Fibroblast of skin of scalp (primary cell): Measurements from ENCODE around the gene PHYKPL.
"Not testable (repeated sequence)": the region's sequence is repeated elsewhere in the genome, so short reads cannot be mapped to it uniquely, and the experiment has no call there.

Source experiments
- DNase-seq: peaks from one replicate; pipeline ENCODE4 v3.0.0-alpha.2; 2013

Gene PHYKPL

DNA sequence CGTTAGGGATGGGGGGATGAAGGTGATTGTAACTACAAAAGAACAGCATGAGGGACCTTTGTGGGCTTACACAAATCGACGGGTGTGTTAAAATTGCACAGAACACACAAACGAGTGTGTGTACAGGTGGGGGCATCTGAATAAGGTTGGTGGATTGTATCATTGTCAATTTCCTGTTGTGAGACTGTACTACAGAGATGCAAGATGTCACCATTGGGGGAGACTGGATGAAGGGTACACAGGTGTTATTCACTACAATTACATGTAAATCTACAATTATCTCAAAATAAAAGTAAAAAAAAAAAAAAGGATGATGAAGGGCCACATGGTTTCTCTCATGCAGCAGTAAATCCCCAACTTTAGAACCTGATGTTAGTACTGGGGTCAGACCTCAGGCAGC lies 31.4 kb upstream of the PHYKPL start:
- DNase-seq = no peak

DNA sequence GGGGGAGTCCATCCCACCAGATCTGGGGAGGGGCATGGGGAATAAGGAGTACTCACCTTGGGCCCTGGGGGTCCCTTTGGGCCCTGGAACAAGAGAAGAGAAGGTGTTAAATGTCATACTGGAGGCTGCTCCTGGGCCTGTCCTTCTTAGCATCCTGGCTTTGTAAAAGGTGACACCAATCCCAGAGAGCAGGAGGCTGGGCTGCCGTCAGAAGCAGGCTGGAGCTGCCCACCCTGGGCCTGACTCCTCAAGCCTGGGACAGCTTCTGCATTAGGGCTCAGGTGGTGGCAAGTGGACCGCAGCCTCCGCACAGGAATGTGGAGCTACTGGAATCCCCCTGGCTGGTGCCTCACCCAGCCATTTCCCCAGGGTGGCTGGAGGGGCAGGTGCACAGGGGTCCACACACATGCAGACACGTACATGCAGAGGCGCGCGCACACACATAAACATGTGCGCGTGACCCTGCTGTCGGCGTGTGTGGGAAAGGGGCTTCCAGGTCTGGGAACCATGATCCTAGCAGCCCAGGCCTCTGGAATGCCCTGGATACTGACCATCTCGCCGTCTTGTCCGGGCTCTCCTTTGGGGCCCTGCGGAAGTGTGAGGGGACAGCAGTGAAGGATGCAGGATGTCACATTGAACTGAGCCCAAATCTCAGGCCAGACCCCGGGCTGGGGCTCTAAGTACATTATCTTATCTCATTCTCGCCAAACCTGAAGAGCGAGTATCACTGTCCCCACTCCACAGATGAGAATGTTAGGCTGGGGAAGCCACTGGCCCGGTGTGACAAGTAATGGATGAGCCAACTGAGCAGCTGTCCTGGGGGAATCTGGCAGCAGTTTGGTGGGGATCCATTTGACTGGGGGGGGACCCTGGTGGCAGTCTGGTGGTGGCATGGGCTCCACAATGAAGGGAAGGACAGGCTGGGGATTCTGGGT lies 29.3 kb upstream of the PHYKPL start:
- no peak for DNase-seq

DNA sequence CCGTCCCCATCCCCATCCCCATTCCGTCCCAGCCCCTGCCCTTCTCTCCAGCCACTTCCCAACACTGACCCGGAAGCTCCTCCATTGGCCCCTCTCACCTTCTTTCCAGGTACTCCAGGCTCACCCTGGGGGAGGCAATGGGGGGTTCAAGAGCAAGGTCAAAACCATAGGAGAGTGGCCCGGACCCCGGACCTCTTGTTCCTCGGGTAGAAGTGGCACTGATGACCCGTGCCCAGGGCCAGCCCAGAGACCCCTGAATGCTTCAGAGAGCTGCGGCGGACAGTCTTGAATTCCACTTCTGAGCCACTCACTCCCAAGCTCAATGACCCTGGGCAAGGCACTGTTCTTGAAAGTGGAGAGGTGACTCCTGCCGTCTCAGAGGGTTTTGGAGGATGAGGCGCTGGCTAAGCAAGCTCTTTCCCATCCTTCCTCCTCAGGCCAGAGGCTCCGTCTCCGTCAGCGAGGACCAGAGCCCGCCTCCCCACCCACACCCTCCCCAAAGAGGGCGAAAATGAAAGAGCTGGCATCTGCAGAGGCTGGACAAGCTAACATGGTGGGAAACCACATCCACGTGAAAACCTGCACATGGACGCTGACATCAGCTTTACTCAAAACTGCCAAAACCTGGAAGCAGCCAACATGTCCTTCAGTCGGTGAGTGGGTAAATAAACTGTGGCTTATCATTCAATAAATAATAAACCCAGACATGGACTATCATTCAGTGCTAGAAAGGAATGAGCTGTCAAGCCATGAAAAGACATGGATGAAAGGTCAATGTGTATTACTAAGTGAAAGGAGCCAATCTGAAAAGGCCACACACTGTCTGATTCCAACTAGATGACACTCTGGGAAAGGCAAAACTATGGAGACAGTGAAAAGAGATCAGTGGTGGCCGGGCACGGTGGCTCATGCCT lies 27.3 kb upstream of the PHYKPL start:
- no peak for DNase-seq

DNA sequence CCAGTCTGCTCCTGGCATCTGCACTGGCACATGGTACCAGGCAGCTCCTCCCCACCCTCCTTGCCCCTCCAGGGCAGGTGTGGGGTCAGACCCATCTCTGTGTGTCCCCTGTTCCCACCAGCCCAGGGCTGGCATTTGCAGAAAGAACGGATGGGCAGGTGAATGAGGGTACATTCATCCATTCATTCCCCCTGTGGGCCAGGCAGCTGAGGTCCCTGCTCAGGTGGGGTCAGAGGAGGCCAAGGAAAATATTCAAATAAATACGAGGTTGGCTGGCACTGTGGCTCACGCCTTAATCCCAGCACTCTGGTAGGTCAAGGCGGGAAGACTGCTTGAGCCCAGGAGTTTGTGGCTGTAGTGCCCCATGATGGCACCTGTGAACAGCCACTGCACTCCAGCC lies 25.0 kb upstream of the PHYKPL start:
- no peak for DNase-seq

DNA sequence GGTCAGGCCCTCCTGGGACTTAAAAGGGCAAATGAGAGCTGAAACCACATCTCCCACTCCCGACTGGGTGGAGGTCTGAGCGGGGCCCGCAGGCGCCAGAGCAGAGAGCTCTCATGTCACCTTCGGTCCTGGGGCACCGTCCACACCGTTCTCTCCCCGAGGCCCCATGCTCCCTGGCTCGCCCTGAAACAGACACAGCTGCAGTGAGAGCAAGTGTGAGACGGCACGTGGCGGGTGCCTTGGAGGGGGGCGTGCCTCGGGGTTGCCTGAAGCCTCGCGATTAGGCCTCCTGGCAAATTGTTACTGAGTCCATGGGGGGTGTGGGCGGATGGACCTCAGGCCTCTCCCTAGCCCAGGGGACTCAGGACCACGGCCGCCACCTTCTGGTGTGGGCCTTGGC lies 24.1 kb upstream of the PHYKPL start:
- no peak for DNase-seq

DNA sequence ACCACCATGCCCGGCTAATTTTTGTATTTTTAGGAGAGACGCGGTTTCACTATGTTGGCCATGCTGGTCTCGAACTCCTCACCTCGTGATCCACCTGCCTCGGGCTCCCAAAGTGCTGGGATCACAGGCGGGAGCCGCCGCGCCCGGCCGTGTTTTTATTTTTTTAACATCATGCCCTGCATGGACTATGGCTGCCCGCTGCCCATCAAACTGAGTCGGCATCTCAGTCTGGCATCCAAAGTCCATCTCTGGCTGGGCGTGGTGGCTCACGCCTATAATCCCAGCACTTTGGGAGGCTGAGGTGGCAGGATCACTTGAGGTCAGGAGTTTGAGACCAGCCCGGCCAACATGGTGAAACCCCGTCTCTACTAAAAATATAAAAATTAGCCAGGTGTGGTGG lies 21.0 kb upstream of the PHYKPL start:
- DNase-seq = not testable (repeated sequence)

DNA sequence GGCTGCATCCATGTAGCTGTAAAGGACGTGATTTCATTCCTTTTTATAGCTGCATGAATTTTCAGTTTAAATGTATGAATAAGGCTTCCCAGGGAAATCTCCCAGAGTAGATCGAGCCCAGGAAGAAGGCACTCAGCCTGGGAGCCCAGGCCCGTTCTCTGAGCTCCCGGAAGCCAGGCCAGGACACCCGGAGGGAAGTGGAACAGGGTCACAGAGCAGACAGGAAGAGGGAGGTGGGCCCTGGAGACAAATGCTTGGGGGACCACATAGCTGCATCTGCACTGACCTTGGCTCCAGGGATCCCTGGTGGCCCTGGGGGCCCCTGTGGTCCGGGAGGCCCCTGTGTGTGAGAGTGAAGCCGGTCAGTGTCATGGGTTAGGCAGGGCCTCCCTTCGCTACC lies 19.7 kb upstream of the PHYKPL start:
- DNase-seq = no peak

DNA sequence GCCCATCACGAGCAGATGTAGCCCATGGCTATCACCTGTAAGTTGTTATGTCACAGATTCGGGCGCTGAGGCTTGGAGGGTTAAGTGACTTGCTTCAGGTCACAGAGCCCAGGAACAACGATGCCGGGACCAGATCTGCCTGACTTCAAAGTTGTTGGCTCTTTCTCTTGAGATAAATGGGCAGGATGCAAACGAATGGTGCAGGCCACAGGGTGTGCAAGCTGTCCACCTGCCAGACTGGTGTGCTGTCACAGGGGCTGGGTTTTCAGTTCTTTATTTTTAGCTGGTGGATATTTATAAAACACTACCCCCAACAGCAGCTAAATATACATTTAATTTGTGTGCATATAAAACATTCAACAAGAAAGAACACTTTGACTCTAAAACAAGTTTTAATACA lies 17.7 kb upstream of the PHYKPL start:
- DNase-seq = no peak

DNA sequence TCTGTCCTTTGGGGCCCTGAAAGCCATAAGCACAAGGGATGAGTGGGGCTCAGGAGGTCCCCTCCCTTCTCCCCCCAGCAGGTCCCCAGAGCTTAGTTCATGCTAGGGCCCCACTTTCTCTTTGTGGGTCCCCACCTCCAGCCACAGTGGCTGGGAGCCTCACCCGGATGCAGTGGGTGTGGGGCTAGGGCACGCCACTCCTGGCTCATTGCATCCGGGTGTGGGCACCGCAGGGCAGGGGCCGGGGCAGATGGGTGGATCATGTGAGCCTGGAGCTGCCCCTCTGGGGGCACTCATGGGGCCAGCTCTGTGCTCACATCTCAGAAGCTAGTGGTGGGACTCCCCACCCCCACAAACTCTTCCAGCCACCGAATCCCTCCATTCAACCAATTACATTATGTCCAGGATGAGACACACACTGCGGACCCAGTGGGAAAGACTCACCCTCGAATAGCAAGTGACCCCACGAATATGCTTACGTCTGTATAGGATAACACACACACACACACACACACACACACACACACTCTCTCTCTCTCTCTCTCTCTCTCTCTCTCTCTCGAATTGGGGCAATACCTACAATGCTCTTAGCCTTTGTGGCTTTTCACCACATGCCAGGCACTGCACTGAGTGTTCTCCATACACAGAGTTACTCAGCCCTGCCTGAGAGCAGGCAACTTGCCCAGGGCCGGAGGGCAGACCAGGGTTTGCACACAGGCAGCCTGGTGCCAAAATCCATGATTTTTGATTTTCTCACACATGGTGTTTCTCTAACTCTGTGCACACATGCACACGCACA lies 16.8 kb upstream of the PHYKPL start:
- peak; percentile 43 for DNase-seq

DNA sequence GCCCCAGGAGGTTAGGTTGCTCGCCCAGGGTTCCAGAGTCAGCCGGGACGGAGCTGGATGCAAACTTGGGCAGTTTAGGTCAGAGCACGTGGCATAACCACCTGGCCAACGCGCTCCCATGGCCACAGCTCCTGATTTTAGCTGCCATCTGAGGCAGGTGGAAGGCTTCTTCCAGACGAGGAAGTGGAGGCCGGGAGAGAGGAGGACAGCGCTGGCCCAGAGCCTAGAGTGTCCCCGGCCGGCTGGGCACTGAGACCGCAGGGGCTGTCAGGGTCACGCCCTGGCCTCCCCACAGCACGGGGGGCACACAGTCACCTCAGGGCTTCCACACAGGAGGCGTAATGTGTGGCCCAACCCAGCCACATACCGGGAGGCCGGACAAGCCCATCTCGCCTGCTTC lies 16.1 kb upstream of the PHYKPL start:
- no peak for DNase-seq

DNA sequence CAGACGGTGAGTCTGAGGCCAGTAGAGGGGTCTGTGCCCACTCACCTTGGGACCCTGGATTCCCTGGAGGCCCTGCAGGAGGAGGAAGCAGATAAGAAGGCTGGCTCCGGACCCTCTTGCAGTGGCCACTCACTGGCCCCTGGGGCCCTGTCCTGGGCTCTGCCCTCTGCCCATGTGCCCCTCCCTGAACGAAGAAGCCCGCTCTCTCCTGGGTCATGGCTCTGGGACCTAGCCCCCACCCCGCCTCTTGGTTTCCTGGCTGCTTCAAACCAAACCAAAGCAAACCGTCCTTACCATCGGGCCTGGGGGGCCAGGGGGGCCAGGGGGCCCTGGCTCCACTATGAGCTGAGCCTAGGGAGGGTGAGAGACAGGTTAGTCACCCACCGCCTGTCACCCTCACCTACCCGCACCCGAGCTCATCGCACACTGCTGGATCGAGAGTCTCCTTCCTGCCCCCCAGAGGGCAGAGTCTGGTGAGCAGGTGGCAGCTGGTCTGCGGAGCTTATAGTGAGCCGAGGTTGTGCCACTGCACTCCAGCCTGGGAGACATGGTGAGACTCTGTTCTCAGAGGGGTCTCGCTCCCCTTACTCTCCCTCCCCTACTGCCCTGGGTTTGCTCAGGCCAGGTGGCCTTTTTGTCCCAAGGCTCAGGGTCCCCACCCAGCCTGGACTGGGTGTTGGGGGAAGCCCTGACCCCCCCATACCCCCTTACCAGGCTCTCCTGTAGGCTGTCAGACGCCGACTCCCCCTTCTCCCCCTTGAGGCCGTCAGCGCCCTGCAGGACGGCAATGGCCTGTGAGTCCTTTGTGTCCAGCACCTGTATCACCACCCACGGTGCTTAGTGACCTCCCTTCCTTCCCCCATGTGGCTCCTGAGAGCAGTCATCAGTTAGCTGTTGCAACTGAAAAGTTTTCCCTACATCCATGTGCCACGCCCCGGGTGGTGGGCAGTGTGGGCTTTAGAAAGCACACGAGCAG lies 15.2 kb upstream of the PHYKPL start:
- DNase-seq = no peak

DNA sequence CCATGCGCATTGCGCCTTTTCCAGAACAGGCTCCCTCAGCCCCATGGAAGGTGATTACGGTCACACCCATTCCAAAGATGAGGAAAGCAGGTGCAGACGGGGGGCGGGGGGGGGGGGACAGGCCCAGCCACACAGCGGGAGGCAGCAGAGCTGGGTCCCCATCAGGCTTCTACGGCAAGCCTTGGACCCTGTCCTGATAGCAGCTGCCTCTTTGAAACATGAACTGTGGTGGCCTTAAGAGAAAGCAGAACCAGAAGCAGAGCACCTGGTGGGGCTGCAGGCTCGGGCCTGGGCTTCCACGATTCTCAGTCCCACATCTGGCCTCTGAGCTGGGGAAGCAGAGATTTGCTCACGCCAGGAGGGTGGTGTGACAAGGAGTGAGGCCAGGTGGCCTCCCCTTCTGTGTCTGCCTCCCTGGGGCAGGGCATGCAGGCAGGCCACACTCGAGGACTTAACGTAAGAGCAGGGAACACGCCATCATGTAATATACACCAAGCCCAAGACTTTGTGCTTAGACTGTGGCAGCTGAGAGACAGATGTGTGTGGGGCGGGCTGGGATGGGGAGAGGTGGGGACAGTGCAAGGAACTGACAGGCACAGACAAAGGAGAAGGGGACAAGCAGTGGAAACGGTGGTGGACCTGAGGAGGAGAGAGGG lies 14.2 kb upstream of the PHYKPL start:
- no peak for DNase-seq

DNA sequence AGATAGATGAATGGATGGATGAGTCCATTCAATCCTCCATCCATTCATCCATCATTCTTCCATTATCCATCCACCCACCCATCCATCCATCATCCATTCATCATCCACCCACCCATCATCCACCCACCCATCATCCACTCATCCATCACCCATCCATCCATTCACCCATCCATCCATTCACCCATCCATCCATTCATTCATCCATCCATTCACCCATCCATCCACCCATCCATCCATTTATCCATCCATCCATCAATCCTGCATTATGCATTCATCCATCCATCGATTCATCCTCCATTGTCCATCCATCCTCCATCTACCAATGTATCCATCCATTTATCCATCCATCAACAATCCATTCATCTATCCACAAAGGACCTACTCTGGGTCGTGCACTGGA lies 12.8 kb upstream of the PHYKPL start:
- no peak for DNase-seq

DNA sequence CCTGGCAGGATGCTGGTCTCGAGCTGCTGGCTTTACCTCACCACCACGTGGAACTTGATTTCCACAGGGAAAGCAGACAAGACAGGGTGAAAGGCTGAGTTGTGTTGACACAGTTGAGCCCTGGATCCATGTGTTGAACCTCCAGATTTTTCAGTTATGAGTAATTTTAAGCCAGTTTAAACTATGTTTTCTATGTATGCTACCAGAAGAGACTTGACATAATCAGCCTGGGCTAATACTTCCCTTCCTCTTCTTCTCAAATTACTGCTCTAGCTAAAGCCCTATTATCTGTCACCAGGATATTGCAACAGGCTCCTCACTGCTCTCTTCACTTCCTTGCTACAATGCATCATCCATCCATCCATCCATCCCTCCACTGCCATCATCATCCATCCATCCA lies 12.0 kb upstream of the PHYKPL start:
- peak; percentile 25 for DNase-seq

DNA sequence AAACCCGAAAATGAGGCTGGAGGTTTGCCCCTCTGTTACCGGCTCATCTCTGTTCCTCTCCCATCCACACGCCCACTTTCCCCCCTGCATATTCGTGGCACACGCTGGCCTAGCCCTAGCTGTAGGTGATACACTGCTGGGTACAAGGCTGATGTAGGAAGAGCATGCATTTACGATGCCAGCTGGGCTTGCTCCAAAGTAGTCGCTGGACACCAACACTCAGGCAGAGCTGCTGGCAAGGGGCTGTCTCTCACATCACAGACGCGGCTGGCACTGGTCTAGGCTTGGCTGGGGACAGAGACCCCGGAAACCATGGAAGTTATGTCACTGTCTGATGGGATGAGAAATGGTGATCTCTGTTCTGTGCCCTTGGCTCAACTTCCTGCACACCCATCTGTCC lies 9.8 kb upstream of the PHYKPL start:
- DNase-seq = no peak

DNA sequence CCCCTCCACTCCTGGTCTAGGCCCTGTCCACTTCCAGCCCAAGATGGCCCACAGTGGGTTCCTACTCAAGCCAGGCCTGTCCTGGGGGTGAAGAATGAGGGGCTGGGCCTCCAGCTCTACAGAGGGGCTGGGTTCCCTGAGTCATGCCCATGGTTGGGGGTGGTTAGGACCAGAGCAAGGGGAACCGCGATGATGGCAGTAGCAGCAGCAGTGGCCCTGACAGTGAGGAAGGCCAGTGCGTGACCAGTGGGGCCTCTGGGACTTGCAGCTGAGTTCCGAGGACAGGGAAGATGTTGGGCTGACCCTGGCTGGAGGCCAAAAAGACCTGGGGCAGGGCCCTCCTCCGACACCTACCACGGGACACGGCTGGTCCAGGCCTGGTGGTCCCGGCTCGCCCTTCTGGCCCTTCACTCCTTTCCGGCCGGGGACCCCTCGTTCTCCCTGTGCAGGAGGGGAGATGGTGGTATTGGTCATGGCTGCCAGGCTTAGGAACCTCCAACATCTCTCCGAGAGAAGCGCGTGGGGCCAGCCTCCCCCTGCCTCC lies 9.2 kb upstream of the PHYKPL start:
- no peak for DNase-seq

DNA sequence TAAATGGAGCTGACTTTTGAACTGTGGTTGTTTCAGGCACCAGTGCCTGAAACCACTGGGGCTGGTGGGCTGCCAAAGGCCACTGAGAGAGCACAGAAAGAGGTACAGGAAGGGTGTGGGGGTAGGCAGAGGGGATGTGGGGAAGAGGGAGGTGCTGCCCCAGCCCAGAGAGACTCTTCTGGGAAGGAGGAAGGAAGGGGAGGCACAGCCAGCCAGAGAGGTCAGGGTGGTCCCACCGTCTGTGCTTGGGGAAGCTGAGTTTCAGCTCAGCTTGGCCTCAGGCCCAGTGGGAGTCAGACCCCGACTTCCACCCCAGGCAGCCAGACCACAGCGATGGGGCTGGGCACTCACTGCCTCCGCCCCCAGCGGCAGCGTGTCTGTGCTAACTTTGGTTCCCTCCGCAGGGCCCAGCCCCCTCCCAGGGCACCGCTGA lies 8.6 kb upstream of the PHYKPL start:
- no peak for DNase-seq

DNA sequence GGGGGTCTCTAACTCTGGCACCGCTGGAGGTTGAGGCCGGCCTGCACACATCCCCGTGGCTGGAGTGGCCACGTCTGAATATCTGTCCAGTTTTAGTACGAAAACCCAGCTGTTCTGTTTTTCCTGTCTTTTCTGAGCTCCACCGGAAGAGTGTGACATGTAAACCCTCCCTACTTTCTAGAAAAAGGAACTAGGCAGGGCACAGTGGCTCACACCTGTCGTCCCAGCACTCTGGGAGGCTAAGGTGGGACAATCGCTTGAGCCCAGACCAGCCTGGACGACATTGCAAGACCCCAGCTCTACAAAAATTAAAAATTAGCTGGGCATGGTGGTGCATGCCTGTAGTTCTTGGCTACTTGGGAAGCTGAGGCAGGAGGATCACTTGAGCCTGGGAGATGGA lies 8.2 kb upstream of the PHYKPL start:
- no peak for DNase-seq

DNA sequence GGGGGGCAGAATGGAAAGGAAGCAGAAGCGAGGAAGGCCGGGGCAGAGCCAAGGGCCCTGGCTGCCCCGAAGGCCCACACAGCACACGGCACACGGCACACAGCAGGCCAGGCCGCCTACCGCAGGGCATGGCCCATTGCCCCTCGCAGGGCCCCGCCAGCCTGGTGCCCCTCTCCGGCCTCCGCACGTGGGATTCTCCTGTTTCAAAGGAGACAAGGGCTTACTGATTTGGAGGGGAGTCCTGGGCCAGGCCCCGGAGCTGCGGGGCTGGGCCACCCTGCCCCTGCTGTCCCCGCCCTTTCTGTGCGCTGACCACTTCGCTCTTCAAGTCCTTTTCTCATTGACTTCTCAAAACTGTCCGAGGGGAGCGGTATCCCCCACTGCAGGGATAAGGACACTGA lies 7.7 kb upstream of the PHYKPL start:
- DNase-seq = no peak

DNA sequence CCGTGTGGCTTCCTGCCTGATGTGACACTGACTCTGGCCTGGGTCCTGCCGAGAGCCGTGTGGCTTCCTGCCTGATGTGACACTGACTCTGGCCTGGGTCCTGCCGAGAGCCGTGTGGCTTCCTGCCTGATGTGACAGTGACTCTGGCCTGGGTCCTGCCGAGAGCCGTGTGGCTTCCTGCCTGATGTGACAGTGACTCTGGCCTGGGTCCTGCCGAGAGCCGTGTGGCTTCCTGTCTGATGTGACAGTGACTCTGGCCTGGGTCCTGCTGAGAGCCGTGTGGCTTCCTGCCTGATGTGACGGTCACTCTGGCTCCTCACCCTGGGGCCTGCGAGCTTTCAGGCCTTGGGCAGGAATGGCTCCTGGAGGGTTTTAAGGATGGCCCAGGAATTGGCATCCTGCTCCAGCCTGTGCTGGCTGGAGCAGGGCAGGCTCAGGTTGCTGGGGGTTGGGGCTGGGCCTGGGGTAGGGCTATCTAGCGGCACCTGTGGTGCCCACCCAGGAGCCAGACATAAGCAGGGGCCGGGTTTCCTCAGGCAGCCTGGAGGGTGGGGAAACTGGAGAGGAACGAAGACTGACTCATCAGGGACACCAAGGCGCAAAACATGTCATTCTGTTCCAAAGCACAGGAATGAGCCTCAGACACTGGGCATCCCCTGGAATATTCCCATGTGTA lies 7.2 kb upstream of the PHYKPL start:
- not testable (repeated sequence) for DNase-seq
